OCI-M2 (cell line): ENCODE measurements around the gene ANKRD44.
"Not testable (repeated sequence)": the region's sequence is repeated elsewhere in the genome, so short reads cannot be mapped to it uniquely, and the experiment has no call there.

Experiments used
- DNase-seq: peaks from one replicate; lab custom pipeline; 2025; ENCODE audit not compliant: unreplicated experiment; lab: John Stamatoyannopoulos, UW

The ANKRD44 gene

DNA sequence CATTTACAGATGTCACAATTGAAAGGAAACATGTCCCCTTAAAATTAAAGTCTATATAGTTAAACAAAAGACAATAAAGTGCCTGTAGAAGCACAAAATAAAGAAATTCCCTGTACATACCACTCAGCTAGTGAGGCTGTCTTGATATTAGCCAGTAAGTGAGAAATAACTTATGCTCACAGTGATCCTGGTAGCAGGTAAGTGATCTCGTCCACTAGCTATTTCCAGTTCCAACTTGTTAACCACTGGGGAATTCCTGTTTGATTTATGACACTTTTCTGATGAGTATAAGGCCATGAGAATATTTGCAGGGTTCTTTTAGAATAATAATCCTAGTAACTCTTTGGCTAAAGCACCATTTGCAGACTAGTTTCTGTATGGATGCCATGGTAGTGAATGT, 256.1 kb downstream of the ANKRD44 start:
- DNase-seq, result no peak

DNA sequence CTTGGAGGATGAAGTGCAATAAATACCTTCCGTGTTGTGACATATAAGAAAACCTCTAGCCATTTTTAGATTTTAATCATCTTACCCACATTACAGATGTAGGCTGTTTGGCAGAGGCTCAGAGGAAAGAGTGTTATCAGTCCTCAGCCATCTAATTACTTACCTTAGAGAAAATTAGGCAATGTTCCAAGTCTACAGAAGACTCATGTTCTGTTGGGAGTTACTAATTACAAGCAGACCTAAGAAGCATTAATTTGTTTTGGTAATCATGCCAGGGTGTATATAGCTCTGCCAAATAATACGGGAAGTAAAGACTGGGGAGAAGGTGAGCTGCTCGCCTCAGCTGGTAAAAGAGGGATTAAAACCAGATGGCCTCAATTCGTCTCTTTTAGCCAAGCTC, 258.2 kb downstream of the ANKRD44 start:
- DNase-seq, result no peak

DNA sequence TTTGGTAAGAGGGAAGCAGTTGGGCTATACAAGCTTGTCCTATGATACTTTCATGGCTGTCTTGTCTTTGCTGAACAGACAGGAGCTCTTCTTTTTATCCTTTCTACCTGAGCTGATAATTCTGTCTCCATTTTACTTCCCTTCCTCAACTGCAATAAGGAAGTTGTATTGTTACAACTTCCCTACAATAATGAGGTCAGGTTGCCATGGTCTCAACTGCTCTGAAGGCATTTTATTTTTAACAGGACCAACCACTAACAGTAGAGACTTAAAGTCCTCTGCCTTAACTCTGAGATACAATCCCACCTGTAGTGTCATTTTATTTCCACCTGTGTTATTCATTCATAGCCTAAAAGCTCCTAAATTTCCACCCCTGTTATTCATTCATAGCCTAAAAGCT, 265.5 kb downstream of the ANKRD44 start:
- DNase-seq, result no peak

DNA sequence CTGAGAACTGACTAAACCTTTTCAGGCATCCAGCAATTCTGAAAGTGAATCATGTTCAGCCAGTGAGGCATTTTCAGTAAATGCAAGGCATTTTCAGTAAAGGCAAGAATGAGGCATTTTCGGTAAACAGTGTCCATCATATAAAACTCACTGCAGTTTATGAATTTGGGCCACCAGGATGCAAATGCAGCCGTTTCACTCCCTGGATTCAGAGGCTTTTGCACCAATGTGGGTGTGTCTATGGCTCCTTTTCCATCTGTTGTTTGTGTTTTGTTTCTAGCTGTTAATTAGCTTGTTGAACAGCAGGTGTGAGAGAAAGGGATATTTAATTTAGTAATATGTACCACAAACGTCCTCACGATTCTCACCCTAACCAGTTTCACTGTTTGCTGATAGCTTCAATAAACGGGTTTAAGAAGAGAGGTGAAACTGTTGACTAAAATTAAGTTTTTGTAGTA, 267.8 kb downstream of the ANKRD44 start:
- no peak for DNase-seq

DNA sequence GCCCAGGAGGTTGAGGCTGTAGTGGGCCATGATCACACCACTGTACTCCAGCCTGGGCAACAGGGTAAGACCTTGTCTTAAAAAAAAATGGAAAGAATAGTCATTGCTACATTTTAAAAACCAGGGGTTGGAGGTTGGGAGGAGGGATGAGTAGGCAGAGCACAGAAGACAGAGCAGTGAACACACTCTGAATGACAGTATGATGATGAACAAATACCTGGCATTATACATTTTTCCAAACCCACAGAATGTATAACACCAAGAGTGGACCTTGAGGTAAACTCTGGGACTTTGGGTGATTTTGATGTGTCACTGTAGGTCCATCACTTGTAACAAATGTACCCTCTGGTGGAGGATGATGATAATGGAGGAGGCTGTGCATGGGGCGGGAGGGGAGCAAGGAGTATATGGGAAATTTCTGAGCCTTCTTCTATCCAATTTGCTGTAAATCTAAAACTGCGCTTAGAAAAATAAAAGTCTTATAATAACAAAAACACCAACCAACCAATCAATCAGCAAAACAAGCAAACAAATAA, 272.6 kb downstream of the ANKRD44 start:
- DNase-seq, result no peak

DNA sequence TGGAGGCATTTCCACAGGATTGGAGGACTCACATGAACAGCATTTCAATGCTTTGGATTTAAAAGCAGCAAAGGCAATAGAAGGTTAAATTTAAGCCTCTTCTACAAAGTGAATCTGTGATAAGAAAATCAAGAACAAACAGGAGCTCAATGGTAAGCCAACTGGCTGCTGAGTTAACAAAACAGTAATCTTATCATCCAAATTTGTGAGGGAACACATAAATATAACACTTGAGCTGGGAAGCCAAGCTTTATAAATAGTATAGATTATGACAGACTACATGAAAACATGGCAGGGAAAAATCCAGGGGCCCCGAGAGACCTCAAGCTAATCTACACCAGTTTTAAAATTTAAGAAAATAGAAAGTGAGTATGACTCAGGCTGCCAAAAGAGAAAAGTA, 275.6 kb downstream of the ANKRD44 start:
- no peak for DNase-seq

DNA sequence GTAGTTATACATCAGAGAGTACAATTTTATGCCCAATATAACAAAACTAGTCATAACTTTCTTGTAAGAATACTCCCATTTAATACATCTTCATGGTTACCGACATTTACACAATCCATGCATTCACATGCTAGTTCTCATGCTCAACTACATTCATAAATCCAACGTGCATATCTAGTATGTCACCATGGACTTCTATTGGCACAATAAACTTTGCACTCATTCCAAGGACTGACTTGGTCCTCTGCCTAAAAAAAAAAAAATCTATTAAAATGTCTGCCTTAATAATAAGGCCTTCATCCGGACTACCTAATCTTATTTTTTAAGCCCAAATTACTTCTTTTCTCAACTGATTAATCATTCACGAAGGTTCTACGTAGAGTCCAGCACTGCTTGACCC, 276.3 kb downstream of the ANKRD44 start:
- no peak for DNase-seq

DNA sequence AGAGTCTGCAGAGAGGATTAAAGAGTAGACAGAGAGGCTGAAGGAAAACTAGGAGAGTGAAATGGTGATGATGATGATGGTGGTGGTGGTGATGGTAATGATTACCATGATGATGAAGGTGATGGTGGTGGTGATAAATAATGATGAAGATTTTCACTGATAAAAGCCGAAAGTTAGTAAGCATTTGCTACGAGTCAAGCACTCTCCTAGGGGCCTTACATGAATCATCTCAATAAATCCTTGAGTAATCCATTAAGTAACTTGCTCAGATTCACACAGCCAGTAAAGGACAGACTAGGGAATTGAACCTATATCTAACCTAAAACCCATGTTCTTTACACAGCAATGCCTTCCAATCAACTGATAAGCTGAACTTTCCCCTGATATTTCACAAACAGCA, 277.4 kb downstream of the ANKRD44 start:
- no peak for DNase-seq

DNA sequence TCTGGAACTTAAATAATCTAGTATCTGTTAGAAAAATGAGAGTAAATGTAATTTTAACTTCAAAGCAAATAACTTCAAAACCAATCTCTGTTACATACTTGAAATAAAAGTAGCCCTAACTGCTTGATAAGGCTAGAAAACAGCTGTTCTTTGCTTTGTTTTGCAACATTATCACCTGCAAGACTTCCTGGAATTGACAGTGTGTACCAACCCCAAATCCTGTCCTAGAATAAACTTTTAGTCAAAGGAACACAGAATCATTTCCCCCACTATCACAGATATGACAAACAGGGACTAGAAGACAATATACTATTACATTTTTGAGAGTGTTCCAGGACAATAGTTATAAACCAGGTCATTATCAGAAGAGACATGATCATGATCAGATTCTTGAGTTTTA, 278.8 kb downstream of the ANKRD44 start:
- DNase-seq, result no peak

DNA sequence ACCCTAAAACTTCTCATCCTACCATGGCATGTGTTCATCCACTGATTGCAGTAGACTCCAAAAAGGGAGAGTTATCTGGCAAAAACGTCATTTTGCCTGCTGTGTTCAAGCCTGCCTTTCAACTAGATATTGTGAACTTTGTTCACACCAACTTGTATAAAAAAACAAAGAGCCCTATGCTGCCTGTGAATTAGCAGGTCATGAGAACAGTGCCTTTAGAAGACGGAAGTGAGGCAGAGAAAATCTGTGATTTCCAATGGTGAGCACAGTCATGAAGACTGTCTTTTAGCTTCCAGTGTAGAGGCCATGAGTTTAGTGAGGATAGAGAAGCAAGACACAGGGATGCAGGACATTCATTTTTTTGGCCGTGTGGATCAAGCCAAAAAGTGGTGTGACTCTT, 280.5 kb downstream of the ANKRD44 start:
- DNase-seq, result no peak

DNA sequence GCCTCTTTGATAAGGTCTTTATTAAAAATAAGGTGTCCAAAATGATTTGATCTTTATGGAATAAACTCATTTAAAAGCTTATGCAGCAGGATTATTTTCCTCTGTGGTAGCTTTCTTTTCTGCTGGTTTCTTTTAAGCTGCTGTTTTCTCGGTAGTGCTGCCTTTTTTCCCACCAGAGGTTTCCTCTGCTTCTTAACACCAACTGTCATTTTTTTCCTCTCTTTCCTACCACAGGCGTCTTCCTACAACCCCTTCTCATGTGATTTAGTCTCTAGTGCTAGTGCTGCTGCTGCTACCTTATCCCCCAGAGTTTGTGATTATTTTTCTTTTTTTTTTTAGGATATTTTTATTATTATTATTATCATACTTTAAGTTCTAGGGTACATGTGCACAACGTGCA, 281.9 kb downstream of the ANKRD44 start:
- DNase-seq, result no peak

DNA sequence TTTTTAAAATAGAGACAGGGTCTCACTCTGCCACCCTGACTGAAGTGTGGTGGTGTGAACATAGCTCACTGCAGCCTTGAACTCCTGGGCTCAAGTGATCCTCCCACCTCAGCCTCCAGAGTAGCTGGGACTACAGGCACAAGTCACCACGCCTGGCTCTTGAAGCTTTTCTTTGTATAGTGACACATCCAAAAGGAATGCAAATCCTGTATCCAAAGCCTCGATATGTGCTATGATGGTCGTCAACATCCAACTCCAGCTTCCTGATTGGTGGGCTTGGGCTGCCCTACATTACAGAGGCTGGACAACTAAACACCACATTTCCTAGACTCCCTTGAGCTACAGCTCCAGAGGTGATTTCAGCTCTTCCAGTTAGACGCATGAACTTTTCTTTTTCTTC, 282.4 kb downstream of the ANKRD44 start:
- DNase-seq, result no peak

DNA sequence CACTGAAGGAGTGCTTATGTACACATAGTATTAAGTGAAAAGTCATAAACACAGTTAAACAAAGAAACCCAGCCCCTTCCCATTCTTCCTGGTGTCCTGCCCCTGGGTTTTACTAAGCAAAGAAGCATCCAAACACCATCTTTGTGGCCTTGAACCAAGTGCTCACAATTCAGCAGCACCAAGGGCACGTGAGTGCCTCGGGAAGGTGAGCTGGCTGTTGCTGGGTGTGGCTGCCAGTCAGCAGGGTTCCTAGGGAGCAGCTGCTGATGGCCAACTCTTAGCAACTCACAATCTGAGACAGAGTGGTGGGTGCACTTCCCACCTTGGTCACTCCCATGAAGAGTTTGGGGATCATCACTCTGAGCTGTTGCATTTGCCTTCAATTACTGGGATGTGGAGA, 286.4 kb downstream of the ANKRD44 start:
- no peak for DNase-seq

DNA sequence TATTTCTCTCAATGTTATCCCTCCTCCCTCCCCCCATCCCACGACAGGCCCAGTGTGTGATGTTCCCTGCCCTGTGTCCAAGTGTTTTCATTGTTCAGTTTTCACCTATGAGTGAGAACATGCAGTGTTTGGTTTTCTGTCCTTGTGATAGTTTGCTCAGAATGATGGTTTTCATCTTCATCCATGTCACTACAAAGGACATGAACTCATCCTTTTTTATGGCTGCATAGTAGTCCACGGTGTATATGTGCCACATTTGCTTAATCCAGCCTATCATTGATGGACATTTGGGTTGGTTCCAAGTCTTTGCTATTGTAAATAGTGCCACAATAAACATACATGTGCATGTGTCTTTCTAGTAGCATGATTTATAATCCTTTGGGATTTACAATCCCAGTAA, 289.7 kb downstream of the ANKRD44 start:
- DNase-seq, result not testable (repeated sequence)

DNA sequence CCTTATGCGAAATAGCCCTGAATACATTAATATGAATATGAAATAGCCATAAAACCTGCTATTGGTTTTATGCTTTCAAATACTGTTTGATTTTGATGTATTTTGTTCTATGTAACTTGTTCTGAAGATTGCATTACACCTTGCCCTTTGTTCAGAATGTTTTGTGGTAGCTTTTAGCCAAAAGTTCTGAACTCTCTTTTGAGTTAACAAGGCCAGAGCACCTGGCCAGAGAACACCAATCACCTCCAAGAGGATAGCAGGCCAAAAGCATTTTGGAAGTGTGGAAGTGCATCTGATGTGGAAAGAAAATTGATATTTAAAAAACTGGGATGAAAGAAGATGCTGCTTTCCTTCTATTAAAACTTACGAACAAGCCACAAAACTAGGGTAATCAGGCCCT, 297.5 kb downstream of the ANKRD44 start:
- DNase-seq, result no peak

DNA sequence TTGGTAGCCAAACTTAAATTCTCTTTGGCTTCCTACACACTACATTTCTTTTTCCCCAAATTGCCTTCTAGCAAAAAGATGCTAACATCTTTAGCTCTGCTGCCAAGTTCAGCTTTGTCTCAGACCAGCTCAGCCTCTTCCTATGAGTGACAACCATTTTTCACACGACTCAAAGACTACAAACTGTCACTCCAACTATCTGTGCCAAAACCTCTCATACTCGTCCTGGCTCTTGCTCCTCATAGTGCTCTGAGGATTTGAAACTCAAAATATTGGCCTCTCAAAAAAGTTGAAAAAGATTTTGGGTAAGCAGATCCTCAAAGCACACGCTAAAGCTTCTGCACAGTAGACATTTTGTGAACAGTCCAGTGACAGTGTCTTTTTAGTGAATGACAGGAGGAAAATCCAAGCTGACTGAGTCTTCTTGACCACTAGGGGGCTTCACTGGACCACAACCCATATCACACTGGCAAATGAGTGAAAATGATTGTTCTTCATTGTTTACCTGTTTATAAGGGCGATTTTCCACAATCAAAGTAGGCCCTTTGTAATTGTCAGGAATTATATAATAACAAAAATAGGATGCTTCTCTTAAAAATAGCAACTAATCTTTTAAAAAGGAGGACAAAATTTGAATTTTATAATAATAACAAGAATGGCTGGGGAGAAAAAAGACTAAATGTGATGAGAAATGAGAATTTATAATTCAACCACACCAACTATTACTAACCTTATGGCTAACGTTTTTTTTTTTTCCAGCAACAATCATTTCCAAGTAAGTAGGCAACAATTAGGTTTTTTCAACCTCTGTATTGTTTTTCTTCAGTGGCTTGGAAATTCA, 298.6 kb downstream of the ANKRD44 start:
- no peak for DNase-seq

DNA sequence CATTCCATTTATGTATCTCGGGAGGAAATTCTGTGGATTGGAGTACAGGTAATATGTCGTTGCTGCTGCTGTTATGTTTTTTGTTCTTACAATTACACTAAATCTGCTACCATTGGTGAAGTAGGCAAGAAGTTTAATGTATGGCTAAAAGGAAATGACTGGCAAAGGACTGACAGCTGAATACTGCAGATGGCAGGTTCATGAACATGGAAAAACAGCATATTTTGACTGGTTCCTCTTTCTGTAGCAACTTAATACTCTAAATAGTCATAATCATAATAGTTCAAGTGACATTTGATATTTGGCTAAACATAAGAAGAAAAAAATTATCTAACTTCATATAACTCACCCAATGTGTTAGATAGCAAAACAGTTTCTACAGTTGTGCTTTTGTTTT, 299.6 kb downstream of the ANKRD44 start:
- DNase-seq, result no peak

DNA sequence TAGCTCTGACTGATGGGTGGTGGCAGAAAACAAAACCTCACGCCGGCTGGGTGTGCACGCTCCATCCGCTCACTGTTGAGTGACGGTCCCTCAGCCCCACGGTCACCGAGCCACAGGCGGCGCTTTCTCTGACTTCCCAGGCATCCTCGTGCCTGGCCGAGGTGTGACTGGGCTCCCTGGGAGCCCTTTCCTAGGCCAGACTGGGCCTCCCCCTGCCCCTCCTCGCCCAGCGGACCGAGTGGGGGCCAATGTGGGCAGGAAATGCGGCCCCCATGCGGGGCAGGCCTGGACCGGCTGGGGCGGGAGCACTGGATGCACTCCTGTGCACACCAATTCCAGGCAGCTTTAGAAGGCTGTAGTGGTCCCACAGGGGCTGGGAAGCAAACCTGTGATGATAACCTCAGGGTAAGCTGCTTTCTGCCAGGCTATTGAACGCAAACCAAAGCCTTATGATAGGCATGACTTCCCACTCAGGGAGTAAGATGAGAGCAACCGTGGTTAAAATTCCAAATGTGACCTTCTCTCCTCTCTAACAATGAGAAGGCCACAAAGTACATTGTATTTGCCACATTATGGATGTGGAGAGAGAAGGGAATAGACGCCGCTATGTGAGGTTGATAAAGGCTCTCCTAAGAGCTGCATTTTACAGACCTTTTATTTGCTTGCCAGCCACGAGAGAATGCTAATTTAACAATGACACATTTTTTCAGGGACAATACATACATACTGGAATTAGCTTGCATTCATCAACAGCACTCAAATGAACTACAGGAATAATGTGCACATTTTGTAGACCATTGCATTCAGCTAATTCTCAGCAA, 300.2 kb downstream of the ANKRD44 start:
- DNase-seq, result no peak

DNA sequence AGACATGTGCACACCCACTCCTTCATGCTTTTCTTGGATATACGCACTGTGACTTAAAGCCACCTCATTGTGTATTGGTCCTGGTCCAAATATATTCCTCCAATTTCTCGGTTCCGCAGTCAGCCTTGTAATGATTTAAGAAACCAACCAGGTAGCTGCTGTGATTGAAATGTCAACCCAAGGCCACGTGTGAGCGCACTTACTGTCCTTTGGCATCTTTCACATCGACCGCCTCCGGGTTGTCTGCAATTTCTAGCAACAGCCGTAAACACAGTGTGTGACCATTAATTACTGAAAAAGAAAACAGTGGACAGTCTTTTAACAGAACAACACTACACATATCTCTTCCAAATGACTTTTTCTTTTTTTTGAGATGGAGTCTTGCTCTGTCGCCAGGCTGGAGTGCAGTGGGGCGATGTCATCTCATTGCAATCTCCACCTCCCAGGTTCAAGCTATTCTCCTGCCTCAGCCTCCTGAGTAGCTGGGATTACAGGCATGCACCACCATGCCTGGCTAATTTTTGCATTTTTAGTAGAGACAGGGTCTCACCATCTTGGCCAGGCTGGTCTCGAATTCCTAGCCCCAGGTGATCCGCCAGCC, 301.7 kb downstream of the ANKRD44 start:
- not testable (repeated sequence) for DNase-seq

DNA sequence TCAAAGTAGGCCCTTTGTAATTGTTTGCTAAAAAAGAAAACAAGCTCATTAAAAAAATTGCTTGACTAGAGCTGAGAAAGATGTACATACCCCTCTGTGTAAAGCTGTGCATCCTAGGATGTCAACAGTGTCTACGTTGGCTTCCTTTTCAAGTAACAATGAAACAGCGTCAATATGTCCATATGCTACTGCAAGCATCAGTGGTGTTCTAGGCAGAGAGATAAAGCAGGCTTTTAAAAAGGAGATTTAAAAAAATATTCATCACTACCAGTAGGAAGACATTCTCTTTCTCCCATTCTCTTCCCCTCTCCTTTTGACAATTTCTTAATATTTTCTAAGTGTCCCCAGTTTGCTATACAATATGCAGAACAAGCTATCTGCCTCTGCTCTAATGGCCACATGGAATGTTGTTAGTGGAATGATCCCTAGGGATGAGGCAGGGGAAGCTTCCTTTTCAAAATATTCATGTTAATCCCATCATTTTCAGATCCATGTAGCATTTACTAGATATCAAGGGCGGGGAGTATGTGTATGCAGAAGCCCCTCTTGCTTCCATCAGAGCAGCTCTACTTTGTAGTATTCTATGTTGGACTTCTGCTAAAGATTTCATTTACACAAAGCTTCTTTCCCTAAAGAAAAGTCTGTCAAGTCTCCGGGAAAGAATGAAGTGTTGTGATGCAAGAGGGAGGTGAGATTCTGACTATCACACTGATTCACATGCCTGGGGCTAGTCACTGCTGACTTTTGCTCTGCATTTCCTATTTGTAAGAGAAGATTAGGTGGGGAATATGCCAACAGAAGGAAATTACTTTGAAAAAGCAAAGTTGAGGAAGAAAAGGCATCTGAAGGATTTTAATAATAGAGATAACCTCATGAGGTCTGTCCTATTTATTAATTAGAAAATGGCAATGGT, 302.6 kb downstream of the ANKRD44 start:
- no peak for DNase-seq

DNA sequence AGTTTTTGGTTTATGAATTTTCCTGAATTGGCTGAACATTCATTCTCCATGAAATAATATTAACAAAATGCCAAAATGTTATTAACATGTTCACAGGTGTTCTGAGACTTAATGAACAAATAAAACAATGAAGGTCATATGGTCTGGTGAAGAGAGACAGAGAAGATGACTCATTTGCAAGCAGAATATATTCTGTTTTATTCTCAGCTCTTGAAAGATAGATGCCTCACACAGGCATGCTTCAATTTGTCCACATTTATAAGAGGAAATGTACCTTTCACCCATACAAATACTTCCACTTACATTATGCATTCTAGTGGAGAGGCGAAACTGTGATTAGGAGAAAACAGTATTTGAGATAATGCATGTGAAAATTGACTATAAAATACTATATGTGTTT, 308.7 kb downstream of the ANKRD44 start:
- DNase-seq, result no peak
